GM21825 (cell line): Measurements from ENCODE around the gene DGKI.

Experiments
- ATAC-seq: cut with Tn5 transposase; IDR thresholded peaks from one replicate; pipeline ENCODE4 v1.9.1; 2021; ENCODE audit warnings: mild to moderate bottlenecking, moderate library complexity; ENCODE audit not compliant: unreplicated experiment

DGKI gene

GRCh38 chr7:137846827-137847567 lies at the start of gene DGKI:
DGKI (minus strand) TSS chr7:137846974.
- peak; percentile 44 for ATAC-seq

GRCh38 chr7:137895301-137896221 lies 48.8 kb upstream of the DGKI start:
- ATAC-seq = peak; percentile 60

GRCh38 chr7:137893143-137893742 lies 46.5 kb upstream of the DGKI start:
- ATAC-seq = no peak

GRCh38 chr7:137891016-137891655 lies 44.4 kb upstream of the DGKI start:
- ATAC-seq = no peak

- ATAC-seq = no peak
Measured at GRCh38 chr7:137890449-137890921, 43.7 kb upstream of the DGKI start.

- ATAC-seq = no peak
Measured at GRCh38 chr7:137888241-137888640, 41.5 kb upstream of the DGKI start.

GRCh38 chr7:137886746-137887145 lies 40.0 kb upstream of the DGKI start:
- no peak for ATAC-seq

GRCh38 chr7:137886281-137886680 lies 39.5 kb upstream of the DGKI start:
- no peak for ATAC-seq

- ATAC-seq = no peak
Measured at GRCh38 chr7:137885678-137886077, 38.9 kb upstream of the DGKI start.

GRCh38 chr7:137882806-137883205 lies 36.0 kb upstream of the DGKI start:
- ATAC-seq = no peak

- ATAC-seq = peak; percentile 93
Measured at GRCh38 chr7:137882261-137882668, 35.5 kb upstream of the DGKI start.

GRCh38 chr7:137881607-137882260 lies 35.0 kb upstream of the DGKI start:
- no peak for ATAC-seq

GRCh38 chr7:137880432-137880831 lies 33.7 kb upstream of the DGKI start:
- ATAC-seq = no peak

GRCh38 chr7:137879357-137880158 lies 32.8 kb upstream of the DGKI start:
- ATAC-seq = no peak

GRCh38 chr7:137878333-137878961 lies 31.7 kb upstream of the DGKI start:
- no peak for ATAC-seq

GRCh38 chr7:137877027-137877675 lies 30.4 kb upstream of the DGKI start:
- ATAC-seq = no peak

- ATAC-seq = no peak
Measured at GRCh38 chr7:137875746-137876145, 29.0 kb upstream of the DGKI start.

- ATAC-seq = no peak
Measured at GRCh38 chr7:137873979-137874777, 27.4 kb upstream of the DGKI start.
